GM21576 (cell line): ENCODE measurements around the gene CDH24.
A peak's percentile ranks its signal among the peaks of the same experiment; 100 is the strongest.

Experiments used
- ATAC-seq: cut with Tn5 transposase; IDR thresholded peaks from one replicate; pipeline ENCODE4 v1.9.1; 2021; ENCODE audit warnings: mild to moderate bottlenecking, moderate library complexity; ENCODE audit not compliant: unreplicated experiment

Gene CDH24

GRCh38 chr14:23056956-23057756, at the start of gene CDH24:
Gene CDH24, minus strand, starts transcription at chr14:23057520. Its CDS starts 1,787 bp downstream, at chr14:23055733.
- ATAC-seq, result no peak

DNA sequence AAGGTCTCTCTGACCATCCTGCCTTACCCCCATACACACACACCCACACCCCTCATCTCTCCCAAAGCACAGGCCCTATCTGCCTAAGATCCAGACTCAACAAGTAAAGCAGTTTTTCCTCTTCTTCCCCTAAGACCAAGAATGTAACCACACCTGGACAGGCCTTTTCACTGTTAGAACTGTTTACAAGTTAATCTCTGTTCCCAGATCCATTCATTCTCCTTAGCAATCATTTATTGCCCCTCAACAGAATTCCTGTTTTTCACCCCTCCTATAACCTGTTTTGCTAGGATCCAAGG, 49.4 kb upstream of the CDH24 start:
- no peak for ATAC-seq

- ATAC-seq, result no peak
Observed at GRCh38 chr14:23105348-23105824, 48.1 kb upstream of the CDH24 start.

- no peak for ATAC-seq
Observed at GRCh38 chr14:23104591-23105347, 47.4 kb upstream of the CDH24 start, which contains the start of gene CIROP. Gene CIROP, minus strand, starts transcription at chr14:23104989. Its CDS starts 69 bp downstream, at chr14:23104920.

DNA sequence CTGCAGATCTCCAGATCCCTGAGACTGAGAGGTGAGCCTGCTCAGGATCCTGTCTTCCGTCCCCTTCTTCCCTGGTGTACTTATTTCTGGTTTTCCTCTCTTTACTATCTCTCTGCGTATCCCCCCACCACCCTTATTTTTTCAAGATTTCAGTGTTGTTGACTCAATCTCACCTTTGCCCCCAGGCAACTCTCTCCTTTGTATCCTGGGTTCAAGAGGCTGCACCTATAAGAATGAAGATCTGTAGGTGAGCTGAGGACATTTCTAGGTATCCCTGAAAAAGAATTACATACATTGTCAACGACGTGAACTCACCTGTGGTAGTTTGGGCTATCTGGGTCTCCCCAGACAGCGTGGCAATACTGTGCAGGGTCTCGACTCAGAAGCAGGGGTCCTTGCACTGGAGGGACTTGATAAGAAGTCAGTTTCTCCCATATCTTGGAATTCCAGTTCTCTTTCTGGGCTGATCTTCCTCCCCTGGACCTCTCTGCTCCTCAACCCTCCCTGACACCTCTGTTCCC, 46.8 kb upstream of the CDH24 start:
- no peak for ATAC-seq

GRCh38 chr14:23103581-23103980, 46.3 kb upstream of the CDH24 start:
- no peak for ATAC-seq

- no peak for ATAC-seq
Observed at GRCh38 chr14:23102801-23103200, 45.5 kb upstream of the CDH24 start.

DNA sequence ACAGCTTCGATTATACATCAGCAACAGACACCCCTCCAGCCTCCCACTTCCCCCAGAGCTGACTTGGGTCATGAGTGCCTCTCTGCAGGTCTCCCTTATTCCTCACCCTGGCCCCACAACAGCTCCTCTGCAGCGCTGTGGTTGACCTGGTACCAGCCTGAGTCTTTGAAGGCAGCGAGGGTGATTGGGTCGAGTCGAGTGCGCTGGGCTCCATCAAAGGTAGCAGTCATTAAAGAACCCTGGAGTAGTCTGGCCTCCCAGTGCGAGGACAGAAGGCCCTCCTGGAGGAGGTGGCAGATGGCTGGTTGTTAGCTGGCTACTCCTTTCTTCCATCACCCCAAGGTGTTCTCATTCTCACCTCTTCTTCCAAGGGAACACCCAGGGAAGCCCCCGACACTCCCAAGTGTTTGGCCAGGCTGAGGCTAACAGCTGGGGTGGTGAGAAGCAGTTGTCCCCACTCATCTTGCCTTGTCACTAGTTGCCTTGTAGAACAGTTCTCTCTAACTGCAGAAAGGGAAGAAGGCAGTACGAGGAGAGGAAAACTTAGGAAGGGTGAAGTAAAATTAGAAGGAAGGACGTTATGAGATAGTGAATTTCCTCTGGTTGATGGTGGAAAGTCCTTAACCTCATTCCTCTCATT, 44.8 kb upstream of the CDH24 start:
- ATAC-seq, result no peak

DNA sequence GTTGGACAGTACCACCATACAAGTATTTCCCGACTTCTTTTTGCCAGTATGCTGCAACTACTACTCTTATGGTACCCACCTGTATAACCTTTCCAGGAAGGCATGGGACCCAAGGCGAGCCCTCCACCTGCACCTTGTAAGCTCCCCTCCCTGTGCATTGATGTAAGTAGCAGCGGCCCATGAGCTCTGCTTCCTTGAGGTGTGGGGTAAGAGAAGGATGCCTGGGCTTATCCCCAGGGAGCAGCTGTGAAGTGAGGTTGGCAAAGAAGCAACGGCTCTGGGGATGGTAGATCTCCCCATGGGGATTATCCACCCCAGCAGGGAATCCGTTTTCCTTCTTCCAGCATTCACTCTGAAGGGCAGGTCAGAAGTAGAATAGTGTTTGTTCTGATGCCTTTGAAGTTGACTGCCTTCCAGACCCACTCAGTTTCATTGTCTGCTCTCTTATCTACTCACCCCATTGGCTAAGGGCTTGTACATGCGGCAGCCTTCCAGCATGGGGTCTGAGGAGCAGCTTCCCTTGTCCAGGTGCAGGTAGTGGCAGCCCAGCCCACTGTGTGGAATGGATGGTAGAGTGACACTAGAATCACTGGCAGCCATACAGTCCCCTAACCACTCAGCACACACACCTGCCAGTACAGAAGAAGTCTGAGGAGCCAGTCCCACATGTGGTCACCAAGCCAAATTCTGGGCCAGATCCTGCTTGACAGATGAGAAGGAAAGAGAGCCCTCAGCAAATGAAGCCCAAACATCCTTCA, 44.1 kb upstream of the CDH24 start:
- no peak for ATAC-seq

- no peak for ATAC-seq
Observed at GRCh38 chr14:23099212-23099861, 42.0 kb upstream of the CDH24 start.

DNA sequence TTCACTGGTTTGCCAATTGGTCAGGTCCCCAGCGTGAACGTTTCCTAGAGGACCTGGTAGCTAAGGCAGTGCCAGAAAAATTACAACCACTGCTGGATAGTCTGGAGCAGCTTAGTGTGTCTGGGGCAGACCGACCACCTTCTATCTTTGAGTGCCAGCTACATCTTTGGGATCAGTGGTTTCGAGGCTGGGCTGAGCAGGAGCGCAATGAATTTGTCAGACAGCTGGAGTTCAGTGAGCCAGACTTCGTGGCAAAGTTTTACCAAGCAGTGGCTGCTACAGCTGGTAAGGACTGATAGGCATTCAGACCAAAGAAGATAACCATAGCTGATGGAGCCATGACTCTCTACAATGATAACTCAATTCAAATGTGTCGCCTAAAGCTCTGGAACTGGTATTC, 40.5 kb upstream of the CDH24 start:
- ATAC-seq, result no peak

- peak; percentile 89 for ATAC-seq
Observed at GRCh38 chr14:23095196-23096108, 38.1 kb upstream of the CDH24 start, which contains the start of gene C14orf119. Gene C14orf119, plus strand, starts transcription at chr14:23095505. Its CDS starts 2,154 bp downstream, at chr14:23097659.

GRCh38 chr14:23094666-23095195, 37.4 kb upstream of the CDH24 start, which contains the start of gene ACIN1:
Gene ACIN1, minus strand, starts transcription at chr14:23095136. Its CDS starts 24 bp downstream, at chr14:23095112.
- ATAC-seq, result peak; percentile 25

DNA sequence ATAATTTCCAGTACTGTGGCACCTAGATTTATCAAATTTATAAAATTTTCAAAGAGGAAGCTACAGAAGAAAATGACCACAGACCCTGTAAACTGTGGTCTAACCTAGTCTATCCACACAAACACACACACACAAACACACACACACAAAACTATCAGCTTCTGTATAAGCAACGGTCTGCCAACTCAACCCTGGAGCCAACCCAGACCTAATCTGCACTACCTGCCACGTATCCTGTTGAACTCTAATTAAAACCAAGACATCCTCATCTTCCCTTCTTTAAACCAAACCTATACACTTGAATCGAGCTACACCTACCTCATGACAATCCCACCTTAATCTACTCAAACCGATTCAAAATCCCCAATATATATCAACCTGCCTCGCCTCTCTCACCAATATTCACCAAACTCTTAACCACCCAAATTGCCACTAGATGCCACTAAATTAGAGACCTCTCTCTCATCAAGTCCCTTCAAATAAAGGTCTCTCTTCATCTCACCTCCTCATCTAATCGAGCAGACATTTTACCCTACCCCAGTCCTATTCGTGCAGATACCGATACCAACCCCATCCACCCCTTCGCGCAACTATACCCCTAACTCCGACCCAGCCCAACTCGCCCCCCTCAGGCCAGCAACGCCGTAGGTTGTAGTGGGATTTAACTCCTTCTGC, 36.8 kb upstream of the CDH24 start:
- ATAC-seq, result peak; percentile 21

GRCh38 chr14:23093526-23093925, 36.2 kb upstream of the CDH24 start:
- no peak for ATAC-seq

DNA sequence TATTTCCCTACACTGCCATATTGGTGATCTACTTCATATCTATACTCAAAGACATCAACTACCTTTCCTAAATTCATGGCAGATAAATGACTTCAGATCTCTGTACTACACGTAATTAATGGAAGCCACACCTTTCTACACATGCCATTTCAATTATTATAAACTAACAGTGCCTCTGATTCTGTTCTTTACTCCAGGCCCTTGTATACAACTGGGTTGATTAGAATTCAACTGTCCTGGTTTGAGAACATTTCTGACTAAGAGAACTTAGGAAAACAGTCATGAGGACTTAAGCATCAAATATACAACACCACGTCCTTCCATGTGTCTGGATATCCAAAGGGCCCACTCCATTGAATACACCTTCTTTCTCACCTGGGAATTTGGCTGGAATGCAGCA, 35.8 kb upstream of the CDH24 start:
- no peak for ATAC-seq

DNA sequence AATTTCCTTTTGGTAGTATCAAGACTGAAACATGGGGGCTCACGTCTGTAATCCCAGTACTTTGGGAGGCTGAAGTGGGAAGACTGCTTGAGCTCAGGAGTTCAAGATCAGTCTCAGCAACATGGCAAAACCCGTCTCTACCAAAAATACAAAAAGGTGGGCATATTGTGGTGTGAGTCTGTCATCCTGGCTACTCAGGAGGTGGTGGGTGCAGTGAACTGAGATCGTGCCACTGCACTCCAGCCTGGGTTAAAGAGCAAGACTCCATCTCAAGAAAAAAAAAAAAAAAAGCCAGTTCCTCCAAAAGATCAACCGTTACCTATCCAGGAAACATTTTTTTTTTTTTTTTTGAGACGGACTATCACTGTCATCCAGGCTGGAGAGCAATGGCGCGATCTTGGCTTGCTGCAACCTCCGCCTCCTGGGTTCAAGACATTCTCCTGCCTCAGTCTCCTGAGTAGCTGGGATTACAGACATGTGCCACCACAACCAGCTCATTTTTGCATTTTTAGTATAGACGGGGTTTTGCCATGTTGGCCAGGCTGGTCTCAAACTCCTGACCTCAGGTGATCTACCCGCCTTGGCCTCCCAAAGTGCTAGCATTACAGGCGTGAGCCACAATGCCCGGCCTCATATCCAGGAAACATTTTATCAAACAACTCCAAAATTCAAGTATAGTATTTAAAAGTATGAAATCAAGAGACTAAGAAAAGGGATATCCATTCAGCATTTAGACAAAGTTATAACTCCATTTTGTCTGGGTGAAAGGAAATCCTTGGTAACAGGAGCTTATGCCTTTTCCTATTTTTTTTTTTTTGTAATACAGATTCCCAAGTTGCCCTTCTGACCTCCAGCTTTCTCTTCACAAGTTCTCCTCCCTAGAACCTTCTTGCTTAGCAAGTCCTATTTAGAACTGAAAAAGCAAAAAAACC, 34.2 kb upstream of the CDH24 start:
- no peak for ATAC-seq
